K562 (cell line): Measurements from ENCODE around the gene KCTD1.

ENCODE experiments used
- CHD1 ChIP-seq: fragments of 200-600 bp; sonication (generic); IDR thresholded peaks from one replicate; pipeline ENCODE4 v1.6.1; 2012; ENCODE audit warnings: mild to moderate bottlenecking, moderate library complexity, low read length, inconsistent platforms
- HCFC1 ChIP-seq: IDR thresholded peaks from 2 replicates; pipeline ENCODE4 v1.6.1; 2012; ENCODE audit warnings: low read depth, low read length, improper control_type of control experiment
- POLR2AphosphoS5 ChIP-seq: IDR thresholded peaks from 2 replicates; pipeline ENCODE4 v1.6.1; 2011; ENCODE audit warnings: mild to moderate bottlenecking, low read depth, low read length, moderate library complexity; ENCODE audit not compliant: control insufficient read depth, insufficient read depth
- ZBTB7A ChIP-seq: IDR thresholded peaks from 2 replicates; pipeline ENCODE4 v1.6.1; 2011; ENCODE audit warnings: low read depth, mild to moderate bottlenecking, low read length, moderate library complexity, borderline replicate concordance; ENCODE audit not compliant: control insufficient read depth
- ZNF121 ChIP-seq: sonication (generic); formaldehyde crosslinking; conservative IDR thresholded peaks from 2 replicates; pipeline ENCODE4 v1.8.0; 2022; ENCODE audit warnings: missing genetic modification reagents
- ZNF354B ChIP-seq: fragments of 250-450 bp; sonication (Bioruptor Pico); IDR thresholded peaks from 2 replicates; pipeline ENCODE4 v1.4.0; 2020
- TF ChIP-seq, protein P1 (sequence below): fragments of 200-800 bp; sonication (Bioruptor generic); IDR thresholded peaks from 2 replicates; pipeline ENCODE4 v1.6.1; 2016; ENCODE audit warnings: missing genetic modification characterization, missing compliant biosample characterization
- TF ChIP-seq, protein P2 (sequence below), 3 experiments: IDR thresholded peaks in 2 of 3; conservative IDR thresholded peaks in 1 of 3; 2 replicates each; pipeline ENCODE4 v1.5.1; 2011 to 2012; ENCODE audit warnings: low read length in 3 of 3, mild to moderate bottlenecking in 3 of 3, control low read depth in 2 of 3, improper control_type of control experiment in 1 of 3, inconsistent platforms in 1 of 3, low read depth in 1 of 3, mixed read lengths in 1 of 3, moderate library complexity in 1 of 3; ENCODE audit not compliant: insufficient read depth in 2 of 3

DNA sequence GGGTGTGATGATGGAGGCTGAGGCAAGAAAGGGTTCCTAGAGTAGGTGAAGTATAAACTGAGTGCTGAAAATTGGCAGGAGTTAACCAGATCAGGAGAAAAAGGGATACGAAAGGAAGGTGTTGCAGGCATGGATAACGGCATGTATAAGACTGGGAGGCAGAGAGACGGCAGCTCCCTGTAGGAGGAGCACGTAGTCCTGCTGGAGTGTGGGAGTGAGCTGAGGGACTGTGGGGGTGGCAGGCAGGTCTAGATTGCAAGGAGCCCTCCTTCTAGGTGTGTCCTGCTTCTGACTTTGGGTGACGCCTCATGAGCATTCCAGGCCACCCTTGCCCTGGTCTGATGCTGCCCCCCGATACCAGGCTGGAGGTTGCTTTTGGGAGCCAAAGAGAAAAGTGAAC is 36.4 kb upstream of the KCTD1 start:
- TF ChIP-seq CHD1 (no peak), ZNF121 (CRISPR knock-in tag) (no peak), HCFC1 (no peak), ZNF354B (no peak), ZBTB7A (no peak), POLR2AphosphoS5 (no peak)
- TF ChIP-seq, protein P1, sequence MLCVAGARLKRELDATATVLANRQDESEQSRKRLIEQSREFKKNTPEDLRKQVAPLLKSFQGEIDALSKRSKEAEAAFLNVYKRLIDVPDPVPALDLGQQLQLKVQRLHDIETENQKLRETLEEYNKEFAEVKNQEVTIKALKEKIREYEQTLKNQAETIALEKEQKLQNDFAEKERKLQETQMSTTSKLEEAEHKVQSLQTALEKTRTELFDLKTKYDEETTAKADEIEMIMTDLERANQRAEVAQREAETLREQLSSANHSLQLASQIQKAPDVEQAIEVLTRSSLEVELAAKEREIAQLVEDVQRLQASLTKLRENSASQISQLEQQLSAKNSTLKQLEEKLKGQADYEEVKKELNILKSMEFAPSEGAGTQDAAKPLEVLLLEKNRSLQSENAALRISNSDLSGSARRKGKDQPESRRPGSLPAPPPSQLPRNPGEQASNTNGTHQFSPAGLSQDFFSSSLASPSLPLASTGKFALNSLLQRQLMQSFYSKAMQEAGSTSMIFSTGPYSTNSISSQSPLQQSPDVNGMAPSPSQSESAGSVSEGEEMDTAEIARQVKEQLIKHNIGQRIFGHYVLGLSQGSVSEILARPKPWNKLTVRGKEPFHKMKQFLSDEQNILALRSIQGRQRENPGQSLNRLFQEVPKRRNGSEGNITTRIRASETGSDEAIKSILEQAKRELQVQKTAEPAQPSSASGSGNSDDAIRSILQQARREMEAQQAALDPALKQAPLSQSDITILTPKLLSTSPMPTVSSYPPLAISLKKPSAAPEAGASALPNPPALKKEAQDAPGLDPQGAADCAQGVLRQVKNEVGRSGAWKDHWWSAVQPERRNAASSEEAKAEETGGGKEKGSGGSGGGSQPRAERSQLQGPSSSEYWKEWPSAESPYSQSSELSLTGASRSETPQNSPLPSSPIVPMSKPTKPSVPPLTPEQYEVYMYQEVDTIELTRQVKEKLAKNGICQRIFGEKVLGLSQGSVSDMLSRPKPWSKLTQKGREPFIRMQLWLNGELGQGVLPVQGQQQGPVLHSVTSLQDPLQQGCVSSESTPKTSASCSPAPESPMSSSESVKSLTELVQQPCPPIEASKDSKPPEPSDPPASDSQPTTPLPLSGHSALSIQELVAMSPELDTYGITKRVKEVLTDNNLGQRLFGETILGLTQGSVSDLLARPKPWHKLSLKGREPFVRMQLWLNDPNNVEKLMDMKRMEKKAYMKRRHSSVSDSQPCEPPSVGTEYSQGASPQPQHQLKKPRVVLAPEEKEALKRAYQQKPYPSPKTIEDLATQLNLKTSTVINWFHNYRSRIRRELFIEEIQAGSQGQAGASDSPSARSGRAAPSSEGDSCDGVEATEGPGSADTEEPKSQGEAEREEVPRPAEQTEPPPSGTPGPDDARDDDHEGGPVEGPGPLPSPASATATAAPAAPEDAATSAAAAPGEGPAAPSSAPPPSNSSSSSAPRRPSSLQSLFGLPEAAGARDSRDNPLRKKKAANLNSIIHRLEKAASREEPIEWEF, result no peak
- TF ChIP-seq, protein P2, sequence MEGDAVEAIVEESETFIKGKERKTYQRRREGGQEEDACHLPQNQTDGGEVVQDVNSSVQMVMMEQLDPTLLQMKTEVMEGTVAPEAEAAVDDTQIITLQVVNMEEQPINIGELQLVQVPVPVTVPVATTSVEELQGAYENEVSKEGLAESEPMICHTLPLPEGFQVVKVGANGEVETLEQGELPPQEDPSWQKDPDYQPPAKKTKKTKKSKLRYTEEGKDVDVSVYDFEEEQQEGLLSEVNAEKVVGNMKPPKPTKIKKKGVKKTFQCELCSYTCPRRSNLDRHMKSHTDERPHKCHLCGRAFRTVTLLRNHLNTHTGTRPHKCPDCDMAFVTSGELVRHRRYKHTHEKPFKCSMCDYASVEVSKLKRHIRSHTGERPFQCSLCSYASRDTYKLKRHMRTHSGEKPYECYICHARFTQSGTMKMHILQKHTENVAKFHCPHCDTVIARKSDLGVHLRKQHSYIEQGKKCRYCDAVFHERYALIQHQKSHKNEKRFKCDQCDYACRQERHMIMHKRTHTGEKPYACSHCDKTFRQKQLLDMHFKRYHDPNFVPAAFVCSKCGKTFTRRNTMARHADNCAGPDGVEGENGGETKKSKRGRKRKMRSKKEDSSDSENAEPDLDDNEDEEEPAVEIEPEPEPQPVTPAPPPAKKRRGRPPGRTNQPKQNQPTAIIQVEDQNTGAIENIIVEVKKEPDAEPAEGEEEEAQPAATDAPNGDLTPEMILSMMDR (IDR thresholded peaks at IDR 0.05 in 2 of 3, conservative IDR thresholded peaks at IDR 0.05 in 1 of 3; ENCODE audit: insufficient read depth in 2 of 3, low read depth in 1 of 3, low read length in 3 of 3), result no peak
